ENCODE measurements around the gene RNGTT. TPM values are rescaled to one million over a fixed set of nuclear protein-coding genes. Genes with fewer than 3 reads are reported as not detected.

The RNGTT gene
- total and polyA plus RNA-seq, 12 donors, result 3.1 to 10.9 (median 8.6) TPM

GRCh38 chr6:88650979-88651378 lies 312.4 kb downstream of the RNGTT start:
- H3K36me3 ChIP-seq, result no peaks in the 10 kb centered on the region
- no peaks in the 10 kb centered on the region for H3K4me1 ChIP-seq
- H3K27me3 ChIP-seq, result no peaks in the 10 kb centered on the region
- H3K4me3 ChIP-seq, result no peak overlapping the region
- intact Hi-C loops (cut with DNase I), result no loop called here
- peaks cover 0 to 4% (median 0%) of the 10 kb centered on the region in 11 donors for H3K9me3 ChIP-seq
- WGBS, 2 donors, result 73 to 90% methylated on average over 1 of the region's 1 CpG
- no peak overlapping the region for H3K27ac ChIP-seq
- TF ChIP-seq, protein P1, sequence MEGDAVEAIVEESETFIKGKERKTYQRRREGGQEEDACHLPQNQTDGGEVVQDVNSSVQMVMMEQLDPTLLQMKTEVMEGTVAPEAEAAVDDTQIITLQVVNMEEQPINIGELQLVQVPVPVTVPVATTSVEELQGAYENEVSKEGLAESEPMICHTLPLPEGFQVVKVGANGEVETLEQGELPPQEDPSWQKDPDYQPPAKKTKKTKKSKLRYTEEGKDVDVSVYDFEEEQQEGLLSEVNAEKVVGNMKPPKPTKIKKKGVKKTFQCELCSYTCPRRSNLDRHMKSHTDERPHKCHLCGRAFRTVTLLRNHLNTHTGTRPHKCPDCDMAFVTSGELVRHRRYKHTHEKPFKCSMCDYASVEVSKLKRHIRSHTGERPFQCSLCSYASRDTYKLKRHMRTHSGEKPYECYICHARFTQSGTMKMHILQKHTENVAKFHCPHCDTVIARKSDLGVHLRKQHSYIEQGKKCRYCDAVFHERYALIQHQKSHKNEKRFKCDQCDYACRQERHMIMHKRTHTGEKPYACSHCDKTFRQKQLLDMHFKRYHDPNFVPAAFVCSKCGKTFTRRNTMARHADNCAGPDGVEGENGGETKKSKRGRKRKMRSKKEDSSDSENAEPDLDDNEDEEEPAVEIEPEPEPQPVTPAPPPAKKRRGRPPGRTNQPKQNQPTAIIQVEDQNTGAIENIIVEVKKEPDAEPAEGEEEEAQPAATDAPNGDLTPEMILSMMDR (IDR thresholded peaks at IDR 0.05), result no peak
- ATAC-seq (no peak), DNase-seq (no peak)

DNA sequence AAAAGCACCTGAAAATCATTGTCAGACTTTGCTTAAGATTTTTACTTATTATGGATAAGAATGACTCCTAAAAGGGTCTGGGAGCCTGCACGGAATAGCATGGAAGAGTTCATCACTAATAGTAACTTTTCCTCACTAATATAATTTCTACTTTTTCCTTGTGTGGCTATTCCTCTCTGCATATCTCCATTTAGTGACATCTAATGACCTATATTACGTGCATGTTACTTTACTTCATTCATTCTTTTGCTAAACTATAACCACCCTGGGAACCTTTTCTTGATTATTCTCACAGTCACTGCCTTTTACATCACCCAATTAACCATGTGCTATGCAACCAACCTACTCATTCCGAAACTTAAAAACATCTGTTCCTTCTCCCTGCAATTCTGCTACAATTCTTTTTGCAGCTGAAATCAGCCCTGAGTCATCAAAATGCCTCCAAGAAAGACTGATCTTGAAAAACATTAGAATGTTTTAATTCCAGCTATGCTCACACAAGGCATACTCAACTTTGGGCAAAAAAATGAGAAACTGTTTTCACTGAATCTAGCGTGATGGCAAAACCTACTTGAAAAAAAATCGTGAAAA lies 313.3 kb downstream of the RNGTT start:
- Histone ChIP-seq H3K4me3 (no peak overlapping the region), H3K36me3 (no peaks in the 10 kb centered on the region), H3K4me1 (no peaks in the 10 kb centered on the region), H3K27ac (no peak overlapping the region), H3K27me3 (no peaks in the 10 kb centered on the region), H3K9me3 (peaks cover 0 to 4% (median 0%) of the 10 kb centered on the region in 11 donors)
- WGBS, 2 donors, result 84 to 87% methylated on average over 5 of the region's 5 CpGs
- DNase-seq, result no peak
- ATAC-seq, result no peak
- TF ChIP-seq, protein P1 (IDR thresholded peaks at IDR 0.05), result no peak
- intact Hi-C loops (cut with DNase I), result no loop called here

- no peaks in the 10 kb centered on the region for H3K27me3 ChIP-seq
- DNase-seq (no peak), ATAC-seq (no peak)
- H3K36me3 ChIP-seq, result no peaks in the 10 kb centered on the region
- intact Hi-C loops (cut with DNase I), result no loop called here
- WGBS, 2 donors, result 87% methylated on average over 7 of the region's 7 CpGs
- H3K4me3 ChIP-seq, result no peak overlapping the region
- TF ChIP-seq, protein P1 (IDR thresholded peaks at IDR 0.05), result no peak
- no peaks in the 10 kb centered on the region for H3K4me1 ChIP-seq
- H3K27ac ChIP-seq, result no peak overlapping the region
- H3K9me3 ChIP-seq, result no peaks in the 10 kb centered on the region
Observed at GRCh38 chr6:88641178-88641903, 322.1 kb downstream of the RNGTT start.

GRCh38 chr6:88637761-88638545 lies 325.5 kb downstream of the RNGTT start:
- Histone ChIP-seq H3K27me3 (no peaks in the 10 kb centered on the region), H3K27ac (no peak overlapping the region), H3K4me1 (no peaks in the 10 kb centered on the region), H3K4me3 (no peak overlapping the region), H3K9me3 (no peaks in the 10 kb centered on the region), H3K36me3 (no peaks in the 10 kb centered on the region)
- no peak for DNase-seq
- intact Hi-C loops (cut with DNase I), result no loop called here
- no peak for ATAC-seq
- TF ChIP-seq, protein P1 (IDR thresholded peaks at IDR 0.05), result no peak
- 67 to 73% methylated on average over 2 of the region's 2 CpGs for WGBS, 2 donors

All from heart right ventricle (tissue), 16 donors.